ENCODE results near the gene MNS1. TPM values are rescaled to one million over a fixed set of nuclear protein-coding genes. Genes with fewer than 3 reads are reported as not detected.
A peak's percentile ranks its signal among the peaks of the same experiment; 100 is the strongest.
"Not testable (repeated sequence)": the region's sequence is repeated elsewhere in the genome, so short reads cannot be mapped to it uniquely, and the experiment has no call there.

The MNS1 gene
- total and polyA plus RNA-seq, 7 donors, result 0.55 to 1.9 (median 1.2) TPM

- H3K36me3 ChIP-seq, result no peaks in the 10 kb centered on the region
- H3K27me3 ChIP-seq, result no peaks in the 10 kb centered on the region
- intact Hi-C loops (cut with DNase I), result loop anchor here (5.0 to 10.0 kb wide), 3 partner anchors 642 to 824 kb away; no protein-coding TSS in a partner anchor
- no peaks in the 10 kb centered on the region for H3K4me1 ChIP-seq
- H3K9me3 ChIP-seq, result no peaks in the 10 kb centered on the region
- DNase-seq, result no peak
- 82 to 87% methylated on average over 4 of the region's 4 CpGs for WGBS, 2 donors
- no peak overlapping the region for H3K4me3 ChIP-seq
- no peak overlapping the region for H3K27ac ChIP-seq
- TF ChIP-seq POLR2AphosphoS5 (IDR thresholded peaks at IDR 0.05) (no peak), CTCF (IDR thresholded peaks at IDR 0.05) (no peak), POLR2A (IDR thresholded peaks at IDR 0.05) (no peak), EP300 (IDR thresholded peaks at IDR 0.05) (no peak)
Measured at GRCh38 chr15:56492791-56493555, 28.0 kb upstream of the MNS1 start.

GRCh38 chr15:56492236-56492635 is 27.3 kb upstream of the MNS1 start:
- Histone ChIP-seq H3K4me1 (no peaks in the 10 kb centered on the region), H3K9me3 (no peaks in the 10 kb centered on the region), H3K27me3 (no peaks in the 10 kb centered on the region), H3K27ac (no peak overlapping the region), H3K36me3 (no peaks in the 10 kb centered on the region), H3K4me3 (no peak overlapping the region)
- TF ChIP-seq EP300 (IDR thresholded peaks at IDR 0.05) (no peak), CTCF (IDR thresholded peaks at IDR 0.05) (no peak), POLR2A (IDR thresholded peaks at IDR 0.05) (no peak), POLR2AphosphoS5 (IDR thresholded peaks at IDR 0.05) (no peak)
- no peak for DNase-seq
- WGBS, 2 donors, result 78 to 91% methylated on average over 3 of the region's 3 CpGs
- intact Hi-C loops (cut with DNase I), result loop anchor here (5.0 to 10.0 kb wide), 3 partner anchors 643 to 825 kb away; no protein-coding TSS in a partner anchor

GRCh38 chr15:56491110-56491722 is 26.3 kb upstream of the MNS1 start:
- Histone ChIP-seq H3K4me1 (no peaks in the 10 kb centered on the region), H3K27me3 (no peaks in the 10 kb centered on the region), H3K4me3 (no peak overlapping the region), H3K27ac (no peak overlapping the region), H3K9me3 (no peaks in the 10 kb centered on the region), H3K36me3 (no peaks in the 10 kb centered on the region)
- DNase-seq, result peak; percentile 75
- WGBS, 2 donors, result 40 to 41% methylated on average over 5 of the region's 5 CpGs
- intact Hi-C loops (cut with DNase I), result loop anchor here (5.0 to 10.0 kb wide), 3 partner anchors 644 to 826 kb away; no protein-coding TSS in a partner anchor
- TF ChIP-seq POLR2A (IDR thresholded peaks at IDR 0.05) (no peak), CTCF (IDR thresholded peaks at IDR 0.05) (peak in 3 of 4 experiments; percentile 45 to 71 (median 46)), POLR2AphosphoS5 (IDR thresholded peaks at IDR 0.05) (no peak), EP300 (IDR thresholded peaks at IDR 0.05) (no peak)

GRCh38 chr15:56490461-56490860 is 25.5 kb upstream of the MNS1 start:
- Histone ChIP-seq H3K27ac (no peak overlapping the region), H3K4me1 (no peaks in the 10 kb centered on the region), H3K36me3 (no peaks in the 10 kb centered on the region), H3K4me3 (no peak overlapping the region), H3K9me3 (no peaks in the 10 kb centered on the region), H3K27me3 (no peaks in the 10 kb centered on the region)
- 94 to 97% methylated on average over 1 of the region's 1 CpG for WGBS, 2 donors
- DNase-seq, result no peak
- intact Hi-C loops (cut with DNase I), result loop anchor here (5.0 to 10.0 kb wide), 3 partner anchors 644 to 827 kb away; no protein-coding TSS in a partner anchor
- no peak for TF ChIP-seq POLR2A (IDR thresholded peaks at IDR 0.05)
- TF ChIP-seq EP300 (IDR thresholded peaks at IDR 0.05), result no peak
- TF ChIP-seq POLR2AphosphoS5 (IDR thresholded peaks at IDR 0.05), result no peak
- no peak for TF ChIP-seq CTCF (IDR thresholded peaks at IDR 0.05)

GRCh38 chr15:56486206-56486605 is 21.3 kb upstream of the MNS1 start:
- 97 to 99% methylated on average over 2 of the region's 2 CpGs for WGBS, 2 donors
- intact Hi-C loops (cut with DNase I), result not testable (repeated sequence)

GRCh38 chr15:56485426-56485825 is 20.5 kb upstream of the MNS1 start:
- H3K9me3 ChIP-seq; intact Hi-C loops (cut with DNase I); DNase-seq; H3K27ac ChIP-seq; H3K27me3 ChIP-seq; H3K4me1 ChIP-seq; H3K4me3 ChIP-seq; H3K36me3 ChIP-seq: not testable (repeated sequence)
- WGBS, 2 donors, result 92% methylated on average over 3 of the region's 3 CpGs

More at GRCh38 chr15:56486206-56486605, 21.3 kb upstream of the MNS1 start:
- H3K27me3 ChIP-seq, H3K27ac ChIP-seq, DNase-seq, H3K4me1 ChIP-seq, H3K4me3 ChIP-seq, H3K9me3 ChIP-seq, H3K36me3 ChIP-seq: not testable (repeated sequence)

Data from sigmoid colon (tissue), 7 donors.